GM12878 (cell line): ENCODE data around the gene ZCCHC9. TPM values are rescaled to one million over a fixed set of nuclear protein-coding genes. Genes with fewer than 3 reads are reported as not detected.

Source experiments
- ATAC-seq: fragments of 200-7000 bp; cut with Tn5 transposase; 3 replicates; pipeline ENCODE4 v1.9.1; 2020; ENCODE audit warnings: mild to moderate bottlenecking, moderate library complexity
- BruUV-seq: library from RNA; stranded (reverse); fragments of 400-500 nt; replicated peaks from 2 replicates; lab custom pipeline; 2021; lab: Mats Ljungman, UMichigan
- CTCF ChIA-PET: fragments of 300-600 bp; sonication (Branson Sonifier 250); formaldehyde crosslinking; extraction: SDS; loops from one replicate; lab custom pipeline; 2021; ENCODE audit warnings: inconsistent platforms; lab: Yijun Ruan, JAX
- POLR2A ChIA-PET: fragments of 350-600 bp; formaldehyde crosslinking; extraction: SDS; loops from one replicate; lab custom pipeline; 2021; ENCODE audit warnings: inconsistent platforms; lab: Charles Lee
- RAD21 ChIA-PET: fragments of 300-600 bp; sonication (Branson Sonifier 250); formaldehyde crosslinking; loops from one replicate; lab custom pipeline; 2023; ENCODE audit warnings: antibody characterized with exemption; ENCODE audit not compliant: unreplicated experiment; lab: Charles Lee
- SMC1A ChIA-PET: fragments of 300-600 bp; sonication (Branson Sonifier 250); formaldehyde crosslinking; loops from one replicate; lab custom pipeline; 2023; ENCODE audit not compliant: unreplicated experiment, uncharacterized antibody; lab: Charles Lee
- DNase-seq: peaks from one replicate; pipeline ENCODE4 v3.0.0-alpha.2; 2011; ENCODE audit warnings: low read depth, low spot score
- FAIRE-seq: peaks from 3 replicates; lab custom pipeline; 2011; peaks lifted over from hg19 to GRCh38; lab: Jason Lieb, UNC
- H2AFZ ChIP-seq: 2 replicates; pipeline ENCODE4 v1.6.0; 2011; ENCODE audit warnings: low read depth, low read length, control low read depth; ENCODE audit not compliant: control insufficient read depth
- H3K27ac ChIP-seq: 2 replicates; pipeline ENCODE4 v1.5.1; 2011; ENCODE audit warnings: control low read depth; ENCODE audit not compliant: control insufficient read depth, insufficient read depth
- H3K27me3 ChIP-seq, 2 experiments: replicated peaks in 1 of 2; 2 replicates each; pipeline versions ENCODE4 v1.6.0 to v1.6.1; 2011; ENCODE audit warnings: low read length in 1 of 2; ENCODE audit not compliant: control insufficient read depth in 2 of 2, insufficient read depth in 2 of 2
- H3K36me3 ChIP-seq, 2 experiments: 2 replicates each; pipeline ENCODE4 v1.5.1; 2011; ENCODE audit warnings: low read length in 1 of 2; ENCODE audit not compliant: control insufficient read depth in 2 of 2, insufficient read depth in 2 of 2
- H3K4me1 ChIP-seq: 2 replicates; pipeline ENCODE4 v1.6.1; 2011; ENCODE audit warnings: mild to moderate bottlenecking, low read length, moderate library complexity, mixed read lengths; ENCODE audit not compliant: control insufficient read depth, insufficient read depth
- H3K4me2 ChIP-seq: 2 replicates; pipeline ENCODE4 v1.6.0; 2011; ENCODE audit warnings: control low read depth; ENCODE audit not compliant: control insufficient read depth, insufficient read depth
- H3K4me3 ChIP-seq: fragments of 200-600 bp; sonication (generic); 2 replicates; pipeline ENCODE4 v1.5.1; 2016
- H3K79me2 ChIP-seq: 2 replicates; pipeline ENCODE4 v1.6.0; 2011; ENCODE audit warnings: low read length; ENCODE audit not compliant: control insufficient read depth, insufficient read depth
- H3K9ac ChIP-seq: 2 replicates; pipeline ENCODE4 v1.8.0; 2011; ENCODE audit warnings: low read length, control low read depth, mixed read lengths; ENCODE audit not compliant: control insufficient read depth, insufficient read depth
- H3K9me3 ChIP-seq: replicated peaks from 3 replicates; pipeline ENCODE4 v1.5.1; 2011; ENCODE audit warnings: mild to moderate bottlenecking, low read length; ENCODE audit not compliant: control insufficient read depth, insufficient read depth
- H4K20me1 ChIP-seq: 2 replicates; pipeline ENCODE4 v1.6.0; 2011; ENCODE audit not compliant: control insufficient read depth, insufficient read depth
- FOXK2 ChIP-seq: fragments of 450-650 bp; IDR thresholded peaks from 2 replicates; pipeline ENCODE4 v1.6.1; 2017; ENCODE audit warnings: mild to moderate bottlenecking, moderate library complexity
- IRF3 ChIP-seq: fragments of 450-650 bp; IDR thresholded peaks from 2 replicates; pipeline ENCODE4 v1.6.1; 2014; ENCODE audit warnings: mild to moderate bottlenecking
- LARP7 ChIP-seq: fragments of 450-650 bp; IDR thresholded peaks from 2 replicates; pipeline ENCODE4 v1.6.1; 2017; ENCODE audit warnings: mild to moderate bottlenecking
- MEF2B ChIP-seq: fragments of 450-650 bp; IDR thresholded peaks from 2 replicates; pipeline ENCODE4 v1.6.1; 2018; ENCODE audit warnings: mild to moderate bottlenecking, moderate library complexity; ENCODE audit not compliant: partially characterized antibody, poor library complexity, severe bottlenecking
- NFXL1 ChIP-seq: fragments of 450-650 bp; IDR thresholded peaks from 2 replicates; pipeline ENCODE4 v1.6.1; 2017; ENCODE audit warnings: antibody characterized with exemption, mild to moderate bottlenecking, borderline replicate concordance
- PAX5 ChIP-seq: IDR thresholded peaks from 2 replicates; pipeline ENCODE4 v1.6.1; 2011; ENCODE audit warnings: low read depth, low read length, borderline replicate concordance
- POLR2A ChIP-seq: IDR thresholded peaks from 2 replicates; pipeline ENCODE4 v1.6.1; 2011; ENCODE audit warnings: low read depth, mild to moderate bottlenecking, low read length
- RUNX3 ChIP-seq: IDR thresholded peaks from 2 replicates; pipeline ENCODE4 v1.6.1; 2012; ENCODE audit warnings: low read length, inconsistent platforms
- SKIL ChIP-seq: fragments of 450-650 bp; IDR thresholded peaks from 2 replicates; pipeline ENCODE4 v1.6.1; 2017; ENCODE audit warnings: mild to moderate bottlenecking, low read depth, inconsistent platforms; ENCODE audit not compliant: poor library complexity, severe bottlenecking
- TAF1 ChIP-seq: IDR thresholded peaks from 2 replicates; pipeline ENCODE4 v1.6.1; 2011; ENCODE audit warnings: mild to moderate bottlenecking, low read depth, low read length, borderline replicate concordance
- YBX1 ChIP-seq: fragments of 450-650 bp; IDR thresholded peaks from 2 replicates; pipeline ENCODE4 v1.6.1; 2016; ENCODE audit warnings: antibody characterized with exemption
- YY1 ChIP-seq: IDR thresholded peaks from 2 replicates; pipeline ENCODE4 v1.6.1; 2011; ENCODE audit warnings: low read depth, mild to moderate bottlenecking, low read length
- ZBED1 ChIP-seq: IDR thresholded peaks from 2 replicates; pipeline ENCODE4 v1.6.1; 2016; ENCODE audit warnings: borderline replicate concordance
- WGBS: methylation state at CpG from one replicate; pipeline ENCODE4 v1.1.6; 2016; ENCODE audit warnings: low lambda C conversion rate; ENCODE audit not compliant: insufficient replicate concordance, insufficient coverage; ENCODE audit errors: missing lambda C conversion rate; 5-methylcytosine and 5-hydroxymethylcytosine counted together
- in situ Hi-C: fragments of 300-500 bp; cut with MboI; formaldehyde crosslinking; loops from 9 replicates; pipeline ENCODE4 v1.14.3; 2018; ENCODE audit warnings: mixed read lengths
- intact Hi-C: fragments of 100-400 bp; cut with micrococcal nuclease; formaldehyde crosslinking; loops from one replicate; pipeline ENCODE4 v1.14.2; 2022; ENCODE audit not compliant: unreplicated experiment
- polyA plus RNA-seq, 11 experiments: library from polyadenylated mRNA; depleted of rRNA in 4 of 11; unstranded in 6 of 11; stranded (reverse) in 5 of 11; fragments of >200 nt; fragmentation: Nextera tagmentation in 4 of 11; fragmentation: Illumina TruSeq in 1 of 11; extraction: Ambion mirVana in 4 of 11; extraction: Trizol in 1 of 11; gene quantifications; 1 replicate in 1 of 11; 2 replicates in 10 of 11; pipeline versions ENCODE4 v1.2.1 to v1.2.3, GENCODE V29; 2011 to 2016; ENCODE audit warnings: inconsistent platforms in 2 of 11, missing spikeins in 2 of 11, low read depth in 1 of 11
- total RNA-seq, 4 experiments: library from RNA; depleted of rRNA in 3 of 4; stranded (reverse); fragments of >200 nt in 3 of 4; fragmentation: Illumina TruSeq in 1 of 4; extraction: Trizol in 1 of 4; gene quantifications; 2 replicates each; pipeline versions ENCODE4 v1.2.1 to v1.2.3, GENCODE V29; 2013 to 2021
- TF ChIP-seq, protein P1 (sequence below): IDR thresholded peaks from 2 replicates; pipeline ENCODE4 v1.6.1; 2012; ENCODE audit warnings: low read depth, low read length, improper control_type of control experiment
- TF ChIP-seq, protein P2 (sequence below): fragments of 450-650 bp; formaldehyde crosslinking; IDR thresholded peaks from 2 replicates; pipeline ENCODE4 v1.4.0; 2022; ENCODE audit warnings: mild to moderate bottlenecking, moderate library complexity

The ZCCHC9 gene
- total and polyA plus RNA-seq, 10 of the 15 experiments (the other 5 are each of a cell fraction or from before 2014, with no cell fraction given), result 22.0 to 57.7 (median 34.5) TPM

- no peak for FAIRE-seq
These were observed 9.1 kb downstream of the ZCCHC9 start for GRCh38 chr5:81310402-81311063.

More at GRCh38 chr5:81310402-81311063, 9.1 kb downstream of the ZCCHC9 start:
- Histone ChIP-seq H3K4me2 (no peak overlapping the region), H3K27me3 (no peaks in the 10 kb centered on the region), H3K4me1 (no peaks in the 10 kb centered on the region), H4K20me1 (no peaks in the 10 kb centered on the region), H2AFZ (no peak overlapping the region)
- in situ Hi-C loops, result no loop called here
- no peak for ATAC-seq
- ChIA-PET POLR2A (no interaction called here), RAD21 (no interaction called here)
- no peak for DNase-seq
- TF ChIP-seq YY1 (no peak), FOXK2 (no peak), ZBED1 (no peak), NFXL1 (no peak), IRF3 (no peak), SKIL (no peak), TAF1 (no peak), YBX1 (no peak), LARP7 (no peak), POLR2A (no peak), PAX5 (no peak), MEF2B (no peak), RUNX3 (no peak)
- TF ChIP-seq, protein P1, sequence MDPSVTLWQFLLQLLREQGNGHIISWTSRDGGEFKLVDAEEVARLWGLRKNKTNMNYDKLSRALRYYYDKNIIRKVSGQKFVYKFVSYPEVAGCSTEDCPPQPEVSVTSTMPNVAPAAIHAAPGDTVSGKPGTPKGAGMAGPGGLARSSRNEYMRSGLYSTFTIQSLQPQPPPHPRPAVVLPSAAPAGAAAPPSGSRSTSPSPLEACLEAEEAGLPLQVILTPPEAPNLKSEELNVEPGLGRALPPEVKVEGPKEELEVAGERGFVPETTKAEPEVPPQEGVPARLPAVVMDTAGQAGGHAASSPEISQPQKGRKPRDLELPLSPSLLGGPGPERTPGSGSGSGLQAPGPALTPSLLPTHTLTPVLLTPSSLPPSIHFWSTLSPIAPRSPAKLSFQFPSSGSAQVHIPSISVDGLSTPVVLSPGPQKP, result no peak
- TF ChIP-seq, protein P2, sequence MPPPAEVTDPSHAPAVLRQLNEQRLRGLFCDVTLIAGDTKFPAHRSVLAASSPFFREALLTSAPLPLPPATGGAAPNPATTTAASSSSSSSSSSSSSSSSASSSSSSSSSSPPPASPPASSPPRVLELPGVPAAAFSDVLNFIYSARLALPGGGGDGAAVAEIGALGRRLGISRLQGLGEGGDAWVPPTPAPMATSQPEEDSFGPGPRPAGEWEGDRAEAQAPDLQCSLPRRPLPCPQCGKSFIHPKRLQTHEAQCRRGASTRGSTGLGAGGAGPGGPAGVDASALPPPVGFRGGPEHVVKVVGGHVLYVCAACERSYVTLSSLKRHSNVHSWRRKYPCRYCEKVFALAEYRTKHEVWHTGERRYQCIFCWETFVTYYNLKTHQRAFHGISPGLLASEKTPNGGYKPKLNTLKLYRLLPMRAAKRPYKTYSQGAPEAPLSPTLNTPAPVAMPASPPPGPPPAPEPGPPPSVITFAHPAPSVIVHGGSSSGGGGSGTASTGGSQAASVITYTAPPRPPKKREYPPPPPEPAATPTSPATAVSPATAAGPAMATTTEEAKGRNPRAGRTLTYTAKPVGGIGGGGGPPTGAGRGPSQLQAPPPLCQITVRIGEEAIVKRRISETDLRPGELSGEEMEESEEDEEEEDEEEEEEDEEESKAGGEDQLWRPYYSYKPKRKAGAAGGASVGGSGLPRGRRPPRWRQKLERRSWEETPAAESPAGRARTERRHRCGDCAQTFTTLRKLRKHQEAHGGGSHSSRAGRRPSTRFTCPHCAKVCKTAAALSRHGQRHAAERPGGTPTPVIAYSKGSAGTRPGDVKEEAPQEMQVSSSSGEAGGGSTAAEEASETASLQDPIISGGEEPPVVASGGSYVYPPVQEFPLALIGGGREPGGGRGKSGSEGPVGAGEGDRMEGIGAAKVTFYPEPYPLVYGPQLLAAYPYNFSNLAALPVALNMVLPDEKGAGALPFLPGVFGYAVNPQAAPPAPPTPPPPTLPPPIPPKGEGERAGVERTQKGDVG (CRISPR knock-in tag), result no peak
- TF ChIP-seq, all 136 proteins: peak for 0
- no peak overlapping the region for H3K4me3 ChIP-seq
- no peaks in the 10 kb centered on the region for H3K79me2 ChIP-seq
- WGBS, result 100% methylated on average over 1 of the region's 1 CpG
- no peaks in the 10 kb centered on the region for H3K9me3 ChIP-seq
- H3K9ac ChIP-seq, result no peak overlapping the region
- no peaks in the 10 kb centered on the region; a peak in 1 of 4 replicates for H3K36me3 ChIP-seq
- no TSS peak for BruUV-seq
- intact Hi-C loops, result no loop called here
- ChIA-PET SMC1A (no interaction called here), CTCF (interaction anchor here (0.6 to 0.8 kb wide), 2 partner anchors 473 to 855 kb away, joined by 3 read pairs; no protein-coding TSS in a partner anchor)
- H3K27ac ChIP-seq, result no peak overlapping the region
